Loucy (cell line): ENCODE data around the gene RAPGEF1.

Experiments
- CTCF ChIP-seq: fragments of 200-600 bp; sonication (generic); conservative IDR thresholded peaks from 2 replicates; pipeline ENCODE4 v1.5.1; 2014; ENCODE audit warnings: mild to moderate bottlenecking, antibody characterized with exemption, low read length
- EZH2phosphoT487 ChIP-seq: fragments of 200-600 bp; IDR thresholded peaks from 2 replicates; pipeline ENCODE4 v1.6.1; 2018; ENCODE audit warnings: antibody characterized with exemption, mild to moderate bottlenecking, moderate library complexity, borderline replicate concordance

DNA sequence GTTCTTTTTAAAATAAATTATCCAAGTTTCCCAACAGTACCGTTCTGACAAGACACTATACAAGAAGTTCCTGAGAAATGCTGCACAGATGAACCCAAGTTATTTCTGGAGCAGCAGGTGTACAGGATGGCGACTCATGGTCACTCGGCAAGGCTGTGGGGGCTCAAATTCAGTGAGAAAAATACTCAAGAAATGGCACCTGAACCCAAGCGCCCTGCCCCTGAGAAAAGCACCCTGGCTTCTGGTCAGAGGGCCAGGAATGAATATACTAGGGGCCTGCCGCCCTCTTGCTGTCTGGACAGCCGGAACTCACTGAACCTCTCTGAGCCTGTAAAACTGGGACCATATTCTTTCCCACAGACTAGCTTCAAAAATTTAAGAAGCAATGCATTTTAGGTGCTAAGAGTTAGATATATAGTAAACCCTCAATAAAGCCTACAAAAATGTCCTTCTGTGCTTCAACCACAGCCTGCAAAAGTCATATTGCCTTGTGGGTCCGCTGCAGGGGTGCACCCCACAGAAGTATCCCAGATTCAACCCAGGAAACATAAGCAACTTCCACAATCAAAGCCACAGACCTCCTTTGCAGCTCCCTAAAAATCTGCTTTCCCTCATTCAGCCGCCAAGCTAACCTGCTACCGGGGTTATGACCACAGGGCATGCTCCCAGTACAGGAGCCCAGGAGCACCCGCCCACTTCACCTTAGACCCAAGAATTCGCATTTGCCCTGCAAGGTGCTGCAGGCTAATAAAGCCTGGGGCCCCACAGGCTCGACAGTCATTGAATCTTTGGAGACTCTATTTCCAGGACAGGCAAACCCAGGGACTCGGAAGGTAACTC lies 1.4 kb downstream of the RAPGEF1 start:
- TF ChIP-seq CTCF: no peak
- no peak for TF ChIP-seq EZH2phosphoT487
